ENCODE measurements around the gene CNST.
"Not testable (repeated sequence)": the region's sequence is repeated elsewhere in the genome, so short reads cannot be mapped to it uniquely, and the experiment has no call there.

The CNST gene

DNA sequence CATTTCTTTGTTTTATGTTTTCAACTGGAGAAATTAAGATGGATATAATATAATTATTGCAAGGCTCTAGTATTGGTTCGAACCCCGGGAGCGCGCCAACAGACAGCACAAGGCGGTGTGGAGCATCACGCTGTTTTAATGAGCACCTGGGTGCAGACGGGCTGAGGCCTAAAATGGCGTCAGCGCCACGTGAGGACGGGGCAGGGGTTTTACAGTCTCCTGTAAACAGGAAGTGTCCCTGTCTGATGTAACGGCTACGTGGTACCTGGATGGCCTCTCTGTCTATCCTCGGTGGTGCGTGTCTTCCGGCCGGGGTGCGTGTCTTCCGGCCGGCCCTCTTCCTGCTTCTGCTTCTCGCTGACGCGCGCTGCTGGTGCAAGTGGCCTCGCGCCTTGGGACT, 68.4 kb downstream of the CNST start:
- H3K27me3 ChIP-seq (replicated peaks in 2 of 5; ENCODE audit: control insufficient read depth in 4 of 5, insufficient read depth in 5 of 5, low read length in 4 of 5); H3K4me3 ChIP-seq (ENCODE audit: control insufficient read depth in 1 of 7, extremely low read depth in 1 of 7, insufficient read depth in 4 of 7, low read depth in 2 of 7, low read length in 6 of 7); DNase-seq; CTCF ChIA-PET; H3K27ac ChIP-seq (ENCODE audit: insufficient read depth in 1 of 2, low read depth in 1 of 2, low read length in 2 of 2, poor library complexity in 1 of 2, severe bottlenecking in 2 of 2); H3K9me3 ChIP-seq (ENCODE audit: control extremely low read depth in 1 of 5, control insufficient read depth in 4 of 5, insufficient read depth in 2 of 5, low read depth in 1 of 5, low read length in 4 of 5); POLR2A ChIA-PET; H3K4me1 ChIP-seq (ENCODE audit: control extremely low read depth in 1 of 4, control insufficient read depth in 4 of 4, insufficient read depth in 4 of 4, low read length in 3 of 4): not testable (repeated sequence)
- 98% methylated on average over 7 of the region's 26 CpGs for WGBS (ENCODE audit: insufficient coverage)
- H3K36me3 ChIP-seq (ENCODE audit: control insufficient read depth in 4 of 4, insufficient read depth in 4 of 4, low read length in 3 of 4) = peaks cover 15 to 72% (median 47%) of the 10 kb centered on the region in 4 experiments

- ChIA-PET POLR2A (no interaction called here), CTCF (interaction anchor here (0.6 to 1.0 kb wide), 2 partner anchors 17 to 50 kb away, joined by 3 read pairs; no protein-coding TSS in a partner anchor)
- H3K4me3 ChIP-seq (ENCODE audit: control insufficient read depth in 1 of 7, extremely low read depth in 1 of 7, insufficient read depth in 4 of 7, low read depth in 2 of 7, low read length in 6 of 7) = no peak overlapping the region
- 98% methylated on average over 11 of the region's 16 CpGs for WGBS (ENCODE audit: insufficient coverage)
- H3K36me3 ChIP-seq (ENCODE audit: control insufficient read depth in 4 of 4, insufficient read depth in 4 of 4, low read length in 3 of 4) = peaks cover 24 to 64% (median 44%) of the 10 kb centered on the region in 4 experiments
- H3K27ac ChIP-seq (ENCODE audit: insufficient read depth in 1 of 2, low read depth in 1 of 2, low read length in 2 of 2, poor library complexity in 1 of 2, severe bottlenecking in 2 of 2) = peak overlapping the region in 1 of 2 experiments; percentile 30
- DNase-seq = no peak
- no peaks in the 10 kb centered on the region for H3K4me1 ChIP-seq (ENCODE audit: control extremely low read depth in 1 of 4, control insufficient read depth in 4 of 4, insufficient read depth in 4 of 4, low read length in 3 of 4)
- H3K9me3 ChIP-seq (ENCODE audit: control extremely low read depth in 1 of 5, control insufficient read depth in 4 of 5, insufficient read depth in 2 of 5, low read depth in 1 of 5, low read length in 4 of 5) = peaks cover 0 to 3% (median 0%) of the 10 kb centered on the region in 5 experiments
- no peaks in the 10 kb centered on the region for H3K27me3 ChIP-seq (replicated peaks in 2 of 5; ENCODE audit: control insufficient read depth in 4 of 5, insufficient read depth in 5 of 5, low read length in 4 of 5)
Observed at GRCh38 chr1:246638941-246639655, 72.8 kb downstream of the CNST start.

DNA sequence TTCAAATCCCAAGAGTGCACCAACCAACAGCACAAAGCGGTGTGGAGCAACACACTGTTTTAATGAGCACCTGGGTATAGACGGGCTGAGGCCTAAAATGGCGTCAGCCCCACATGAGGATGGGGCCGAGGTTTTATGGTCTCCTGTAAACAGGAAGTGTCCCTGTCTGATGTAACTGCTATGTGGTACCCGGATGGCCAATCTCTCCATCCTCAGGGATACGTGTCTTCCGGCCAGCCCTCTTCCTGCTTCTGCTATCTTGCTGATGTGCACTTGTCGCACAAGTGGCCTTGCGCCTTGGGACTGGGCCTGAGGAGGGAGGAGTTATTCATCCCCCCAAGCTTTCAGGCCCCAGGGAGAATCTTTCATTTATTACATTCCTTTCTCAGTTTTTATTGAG, 73.5 kb downstream of the CNST start:
- Histone ChIP-seq H3K9me3 (ENCODE audit: control extremely low read depth in 1 of 5, control insufficient read depth in 4 of 5, insufficient read depth in 2 of 5, low read depth in 1 of 5, low read length in 4 of 5) (peaks cover 0 to under 1% (median 0%) of the 10 kb centered on the region in 5 experiments), H3K4me1 (ENCODE audit: control extremely low read depth in 1 of 4, control insufficient read depth in 4 of 4, insufficient read depth in 4 of 4, low read length in 3 of 4) (no peaks in the 10 kb centered on the region), H3K27me3 (replicated peaks in 2 of 5; ENCODE audit: control insufficient read depth in 4 of 5, insufficient read depth in 5 of 5, low read length in 4 of 5) (no peaks in the 10 kb centered on the region), H3K27ac (ENCODE audit: insufficient read depth in 1 of 2, low read depth in 1 of 2, low read length in 2 of 2, poor library complexity in 1 of 2, severe bottlenecking in 2 of 2) (peak overlapping the region in 1 of 2 experiments; percentile 30), H3K36me3 (ENCODE audit: control insufficient read depth in 4 of 4, insufficient read depth in 4 of 4, low read length in 3 of 4) (peaks cover 24 to 63% (median 44%) of the 10 kb centered on the region in 4 experiments), H3K4me3 (ENCODE audit: control insufficient read depth in 1 of 7, extremely low read depth in 1 of 7, insufficient read depth in 4 of 7, low read depth in 2 of 7, low read length in 6 of 7) (no peak overlapping the region)
- DNase-seq = peak in 2 of 3 donors; percentile 28 to 29
- 76% methylated on average over 6 of the region's 9 CpGs for WGBS (ENCODE audit: insufficient coverage)
- CTCF ChIA-PET = interaction anchor here (1.0 kb wide), 1 partner anchor 18 kb away, joined by 3 read pairs; no protein-coding TSS in a partner anchor
- POLR2A ChIA-PET = no interaction called here

- H3K4me3 ChIP-seq (ENCODE audit: control insufficient read depth in 1 of 7, extremely low read depth in 1 of 7, insufficient read depth in 4 of 7, low read depth in 2 of 7, low read length in 6 of 7) = no peak overlapping the region
- WGBS (ENCODE audit: insufficient coverage) = no CpG with 5 or more reads among the region's 2 CpGs
- no peaks in the 10 kb centered on the region for H3K27me3 ChIP-seq (replicated peaks in 2 of 5; ENCODE audit: control insufficient read depth in 4 of 5, insufficient read depth in 5 of 5, low read length in 4 of 5)
- DNase-seq = no peak
- H3K36me3 ChIP-seq (ENCODE audit: control insufficient read depth in 4 of 4, insufficient read depth in 4 of 4, low read length in 3 of 4) = peaks cover 24 to 62% (median 48%) of the 10 kb centered on the region in 4 experiments
- POLR2A ChIA-PET = no interaction called here
- peak overlapping the region in 1 of 2 experiments; percentile 30 for H3K27ac ChIP-seq (ENCODE audit: insufficient read depth in 1 of 2, low read depth in 1 of 2, low read length in 2 of 2, poor library complexity in 1 of 2, severe bottlenecking in 2 of 2)
- CTCF ChIA-PET = interaction anchor here (0.6 to 1.2 kb wide), 2 partner anchors 24 to 145 kb away, joined by 3 read pairs; no protein-coding TSS in a partner anchor
- no peaks in the 10 kb centered on the region for H3K9me3 ChIP-seq (ENCODE audit: control extremely low read depth in 1 of 5, control insufficient read depth in 4 of 5, insufficient read depth in 2 of 5, low read depth in 1 of 5, low read length in 4 of 5)
- no peaks in the 10 kb centered on the region for H3K4me1 ChIP-seq (ENCODE audit: control extremely low read depth in 1 of 4, control insufficient read depth in 4 of 4, insufficient read depth in 4 of 4, low read length in 3 of 4)
Observed at GRCh38 chr1:246640747-246641146, 74.5 kb downstream of the CNST start.

DNA sequence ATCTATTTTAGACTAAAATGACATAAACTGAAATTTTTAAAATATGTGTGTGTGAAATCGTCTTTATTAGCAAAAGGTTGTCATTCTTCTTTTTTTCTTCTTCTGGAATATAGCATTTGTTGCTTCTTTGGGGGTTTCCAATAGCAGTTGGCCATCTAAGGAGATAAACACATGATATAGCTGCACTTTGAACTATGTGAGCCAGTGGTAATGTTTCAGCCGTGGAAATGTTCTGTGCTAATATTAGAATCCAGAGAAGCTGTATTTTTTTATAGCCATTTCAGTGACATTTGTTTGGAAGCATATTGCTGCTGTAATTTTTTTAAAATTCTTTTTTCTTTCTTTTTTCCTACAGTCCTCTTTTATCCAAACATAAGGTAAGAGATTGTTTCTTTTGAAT, 75.1 kb downstream of the CNST start:
- 60% methylated on average over 1 of the region's 2 CpGs for WGBS (ENCODE audit: insufficient coverage)
- CTCF ChIA-PET = interaction anchor here (0.9 to 1.4 kb wide), 4 partner anchors 11 to 113 kb away, joined by 3 to 5 read pairs (median 3); no protein-coding TSS in a partner anchor
- no peaks in the 10 kb centered on the region for H3K9me3 ChIP-seq (ENCODE audit: control extremely low read depth in 1 of 5, control insufficient read depth in 4 of 5, insufficient read depth in 2 of 5, low read depth in 1 of 5, low read length in 4 of 5)
- H3K27me3 ChIP-seq (replicated peaks in 2 of 5; ENCODE audit: control insufficient read depth in 4 of 5, insufficient read depth in 5 of 5, low read length in 4 of 5) = no peaks in the 10 kb centered on the region
- POLR2A ChIA-PET = no interaction called here
- H3K4me1 ChIP-seq (ENCODE audit: control extremely low read depth in 1 of 4, control insufficient read depth in 4 of 4, insufficient read depth in 4 of 4, low read length in 3 of 4) = no peaks in the 10 kb centered on the region
- no peak overlapping the region for H3K4me3 ChIP-seq (ENCODE audit: control insufficient read depth in 1 of 7, extremely low read depth in 1 of 7, insufficient read depth in 4 of 7, low read depth in 2 of 7, low read length in 6 of 7)
- no peak overlapping the region for H3K27ac ChIP-seq (ENCODE audit: insufficient read depth in 1 of 2, low read depth in 1 of 2, low read length in 2 of 2, poor library complexity in 1 of 2, severe bottlenecking in 2 of 2)
- peaks cover 26 to 57% (median 48%) of the 10 kb centered on the region in 4 experiments for H3K36me3 ChIP-seq (ENCODE audit: control insufficient read depth in 4 of 4, insufficient read depth in 4 of 4, low read length in 3 of 4)
- peak in 1 of 3 donors; percentile 18 for DNase-seq

DNA sequence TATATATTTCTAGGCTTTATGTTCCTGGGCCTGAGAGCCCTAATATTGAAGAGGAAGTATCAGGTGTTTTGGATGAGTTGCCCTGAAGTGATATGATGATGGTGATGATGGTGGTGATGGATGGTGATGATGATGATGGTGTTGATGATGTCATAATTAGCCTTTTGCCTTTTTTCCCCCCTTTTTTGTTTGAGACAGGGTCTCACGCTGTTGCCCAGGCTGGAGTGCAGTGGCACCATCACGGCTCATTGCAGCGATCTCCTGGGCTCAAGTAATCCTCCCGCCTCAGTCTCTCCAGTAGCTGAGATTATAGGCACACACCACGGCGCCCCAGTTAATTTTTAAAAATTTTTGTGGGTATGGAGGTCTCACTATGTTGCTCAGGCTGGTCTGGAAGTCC, 76.5 kb downstream of the CNST start:
- H3K4me1 ChIP-seq (ENCODE audit: control extremely low read depth in 1 of 4, control insufficient read depth in 4 of 4, insufficient read depth in 4 of 4, low read length in 3 of 4) = no peaks in the 10 kb centered on the region
- H3K9me3 ChIP-seq (ENCODE audit: control extremely low read depth in 1 of 5, control insufficient read depth in 4 of 5, insufficient read depth in 2 of 5, low read depth in 1 of 5, low read length in 4 of 5) = no peaks in the 10 kb centered on the region
- no peak overlapping the region for H3K4me3 ChIP-seq (ENCODE audit: control insufficient read depth in 1 of 7, extremely low read depth in 1 of 7, insufficient read depth in 4 of 7, low read depth in 2 of 7, low read length in 6 of 7)
- no peak overlapping the region for H3K27ac ChIP-seq (ENCODE audit: insufficient read depth in 1 of 2, low read depth in 1 of 2, low read length in 2 of 2, poor library complexity in 1 of 2, severe bottlenecking in 2 of 2)
- H3K36me3 ChIP-seq (ENCODE audit: control insufficient read depth in 4 of 4, insufficient read depth in 4 of 4, low read length in 3 of 4) = peaks cover 22 to 57% (median 44%) of the 10 kb centered on the region in 4 experiments
- no peaks in the 10 kb centered on the region for H3K27me3 ChIP-seq (replicated peaks in 2 of 5; ENCODE audit: control insufficient read depth in 4 of 5, insufficient read depth in 5 of 5, low read length in 4 of 5)
- CTCF ChIA-PET = interaction anchor here (0.9 to 1.5 kb wide), 2 partner anchors 11 to 30 kb away, joined by 3 read pairs; no protein-coding TSS in a partner anchor
- POLR2A ChIA-PET = no interaction called here
- WGBS (ENCODE audit: insufficient coverage) = 100% methylated on average over 1 of the region's 6 CpGs
- peak in 1 of 3 donors; percentile 62 for DNase-seq

DNA sequence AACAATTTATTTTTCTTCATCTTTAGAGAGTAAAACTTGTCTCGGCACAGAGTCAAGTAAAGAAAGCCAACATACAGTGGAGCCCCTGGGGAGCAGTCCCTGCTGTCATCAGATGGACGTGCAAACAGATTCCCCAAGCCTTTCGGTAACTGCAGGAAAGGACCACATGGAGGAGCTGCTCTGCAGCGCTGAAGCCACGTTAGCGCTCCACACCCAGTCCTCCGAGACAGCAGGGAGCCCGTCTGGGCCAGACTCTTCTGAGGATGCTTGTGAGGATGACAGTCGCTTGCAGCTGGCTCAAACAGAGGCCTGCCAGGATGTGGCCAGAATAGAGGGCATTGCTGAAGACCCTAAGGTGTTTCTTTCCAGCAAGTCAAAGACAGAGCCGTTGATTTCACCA, 80.9 kb downstream of the CNST start:
- no peaks in the 10 kb centered on the region for H3K9me3 ChIP-seq (ENCODE audit: control extremely low read depth in 1 of 5, control insufficient read depth in 4 of 5, insufficient read depth in 2 of 5, low read depth in 1 of 5, low read length in 4 of 5)
- peaks cover 27 to 68% (median 44%) of the 10 kb centered on the region in 4 experiments for H3K36me3 ChIP-seq (ENCODE audit: control insufficient read depth in 4 of 4, insufficient read depth in 4 of 4, low read length in 3 of 4)
- ChIA-PET CTCF (interaction anchor here (1.4 kb wide), 1 partner anchor 14 kb away, joined by 4 read pairs; no protein-coding TSS in a partner anchor), POLR2A (no interaction called here)
- 99% methylated on average over 9 of the region's 10 CpGs for WGBS (ENCODE audit: insufficient coverage)
- peak in 1 of 3 donors; percentile 9 for DNase-seq
- H3K4me3 ChIP-seq (ENCODE audit: control insufficient read depth in 1 of 7, extremely low read depth in 1 of 7, insufficient read depth in 4 of 7, low read depth in 2 of 7, low read length in 6 of 7) = no peak overlapping the region
- H3K27me3 ChIP-seq (replicated peaks in 2 of 5; ENCODE audit: control insufficient read depth in 4 of 5, insufficient read depth in 5 of 5, low read length in 4 of 5) = no peaks in the 10 kb centered on the region
- peaks cover 0 to 11% (median 8%) of the 10 kb centered on the region in 4 experiments for H3K4me1 ChIP-seq (ENCODE audit: control extremely low read depth in 1 of 4, control insufficient read depth in 4 of 4, insufficient read depth in 4 of 4, low read length in 3 of 4)
- no peak overlapping the region for H3K27ac ChIP-seq (ENCODE audit: insufficient read depth in 1 of 2, low read depth in 1 of 2, low read length in 2 of 2, poor library complexity in 1 of 2, severe bottlenecking in 2 of 2)
